HCT116 (cell line): ENCODE measurements around the gene THTPA.

Experiments used
- CEBPB ChIP-seq: IDR thresholded peaks from 2 replicates; pipeline ENCODE4 v1.6.1; 2012; ENCODE audit warnings: low read depth
- CTCF ChIP-seq, 3 experiments: fragments of 200-600 bp in 1 of 3; sonication (generic) in 1 of 3; IDR thresholded peaks in 2 of 3; conservative IDR thresholded peaks in 1 of 3; 2 replicates each; pipeline ENCODE4 v1.5.1; 2012 to 2017; ENCODE audit warnings: low read depth in 2 of 3, low read length in 2 of 3, antibody characterized with exemption in 1 of 3, borderline replicate concordance in 1 of 3, control low read depth in 1 of 3, mild to moderate bottlenecking in 1 of 3, mixed read lengths in 1 of 3, mixed run types in 1 of 3, moderate library complexity in 1 of 3; ENCODE audit not compliant: insufficient read depth in 1 of 3
- POLR2A ChIP-seq: IDR thresholded peaks from 2 replicates; pipeline ENCODE4 v1.7.0; 2011; ENCODE audit warnings: borderline replicate concordance; ENCODE audit not compliant: insufficient read depth, insufficient read length; ENCODE audit errors: extremely low read depth
- SP1 ChIP-seq: IDR thresholded peaks from 2 replicates; pipeline ENCODE4 v1.6.1; 2012; ENCODE audit warnings: low read depth
- TF ChIP-seq, protein P1 (sequence below): IDR thresholded peaks from 2 replicates; pipeline ENCODE4 v1.6.1; 2012; ENCODE audit warnings: low read depth

DNA sequence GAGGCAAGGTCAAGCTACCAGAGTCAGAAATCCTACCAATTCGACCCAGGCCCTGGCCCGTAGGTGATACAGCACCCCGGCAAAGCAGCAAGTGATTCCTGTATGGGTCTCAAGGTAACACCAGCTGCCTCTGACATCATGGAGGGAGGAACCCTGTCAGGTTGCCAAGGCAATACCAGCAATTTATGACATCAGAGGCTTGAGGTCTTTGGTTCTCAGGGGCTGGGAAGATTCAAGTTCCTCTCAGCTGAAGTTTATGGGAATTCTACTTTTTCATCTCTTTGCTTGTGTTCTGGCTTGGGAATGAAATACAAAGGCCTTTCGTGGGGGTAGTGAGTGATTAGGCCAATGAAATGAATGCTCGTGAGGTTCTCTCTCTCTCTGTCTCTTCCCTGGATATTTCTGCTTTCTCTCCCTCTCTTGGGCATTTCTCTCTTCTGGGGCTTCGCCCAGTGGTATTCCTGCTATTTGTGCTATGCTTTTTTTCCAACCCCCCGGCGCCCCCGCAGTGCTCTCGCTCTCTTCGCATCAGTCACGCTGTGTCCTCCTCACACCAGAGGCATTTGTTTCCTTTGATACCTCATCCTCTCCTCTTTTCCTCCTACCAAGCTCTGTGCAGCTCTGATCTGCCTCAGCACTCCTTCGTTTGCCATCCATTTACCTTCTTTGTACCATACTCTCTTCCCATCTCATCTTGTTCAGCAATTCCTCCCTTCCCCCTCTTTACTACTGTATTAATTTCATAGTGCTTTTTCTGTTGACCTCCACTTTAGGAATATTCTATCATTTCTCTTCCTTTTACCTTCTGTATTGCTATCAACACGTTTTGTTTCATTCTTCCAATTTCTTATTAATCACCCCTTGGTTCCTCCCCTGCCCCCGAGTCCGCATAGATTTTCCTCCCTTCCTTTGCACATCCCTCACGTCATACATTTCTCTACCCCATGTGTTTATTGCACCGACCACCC, 7.4 kb upstream of the THTPA start:
- TF ChIP-seq CEBPB (no peak), POLR2A (no peak), CTCF (IDR thresholded peaks at IDR 0.05 in 2 of 3, conservative IDR thresholded peaks at IDR 0.05 in 1 of 3; ENCODE audit: borderline replicate concordance in 1 of 3, insufficient read depth in 1 of 3, low read depth in 2 of 3, low read length in 2 of 3) (no peak), SP1 (no peak)
- TF ChIP-seq, protein P1, sequence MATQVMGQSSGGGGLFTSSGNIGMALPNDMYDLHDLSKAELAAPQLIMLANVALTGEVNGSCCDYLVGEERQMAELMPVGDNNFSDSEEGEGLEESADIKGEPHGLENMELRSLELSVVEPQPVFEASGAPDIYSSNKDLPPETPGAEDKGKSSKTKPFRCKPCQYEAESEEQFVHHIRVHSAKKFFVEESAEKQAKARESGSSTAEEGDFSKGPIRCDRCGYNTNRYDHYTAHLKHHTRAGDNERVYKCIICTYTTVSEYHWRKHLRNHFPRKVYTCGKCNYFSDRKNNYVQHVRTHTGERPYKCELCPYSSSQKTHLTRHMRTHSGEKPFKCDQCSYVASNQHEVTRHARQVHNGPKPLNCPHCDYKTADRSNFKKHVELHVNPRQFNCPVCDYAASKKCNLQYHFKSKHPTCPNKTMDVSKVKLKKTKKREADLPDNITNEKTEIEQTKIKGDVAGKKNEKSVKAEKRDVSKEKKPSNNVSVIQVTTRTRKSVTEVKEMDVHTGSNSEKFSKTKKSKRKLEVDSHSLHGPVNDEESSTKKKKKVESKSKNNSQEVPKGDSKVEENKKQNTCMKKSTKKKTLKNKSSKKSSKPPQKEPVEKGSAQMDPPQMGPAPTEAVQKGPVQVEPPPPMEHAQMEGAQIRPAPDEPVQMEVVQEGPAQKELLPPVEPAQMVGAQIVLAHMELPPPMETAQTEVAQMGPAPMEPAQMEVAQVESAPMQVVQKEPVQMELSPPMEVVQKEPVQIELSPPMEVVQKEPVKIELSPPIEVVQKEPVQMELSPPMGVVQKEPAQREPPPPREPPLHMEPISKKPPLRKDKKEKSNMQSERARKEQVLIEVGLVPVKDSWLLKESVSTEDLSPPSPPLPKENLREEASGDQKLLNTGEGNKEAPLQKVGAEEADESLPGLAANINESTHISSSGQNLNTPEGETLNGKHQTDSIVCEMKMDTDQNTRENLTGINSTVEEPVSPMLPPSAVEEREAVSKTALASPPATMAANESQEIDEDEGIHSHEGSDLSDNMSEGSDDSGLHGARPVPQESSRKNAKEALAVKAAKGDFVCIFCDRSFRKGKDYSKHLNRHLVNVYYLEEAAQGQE: no peak
